GM23338 (cell line): Measurements from ENCODE around the gene IL12B. TPM values are rescaled to one million over a fixed set of nuclear protein-coding genes. Genes with fewer than 3 reads are reported as not detected.

Experiments
- ATAC-seq: fragments of 200-7000 bp; cut with Tn5 transposase; 3 replicates; pipeline ENCODE4 v1.9.1; 2020
- DNase-seq: peaks from one replicate; pipeline ENCODE4 v3.0.0-alpha.2; 2015; ENCODE audit warnings: low spot score
- H2AFZ ChIP-seq: fragments of 200-600 bp; sonication (generic); 2 replicates; pipeline ENCODE4 v1.8.0; 2016; ENCODE audit warnings: antibody characterized with exemption, mild to moderate bottlenecking, moderate library complexity
- H3F3A ChIP-seq: fragments of 200-600 bp; sonication (generic); replicated peaks from 2 replicates; pipeline ENCODE4 v1.8.0; 2017; ENCODE audit warnings: antibody characterized with exemption, mixed run types, low read depth
- H3K27ac ChIP-seq: fragments of 200-600 bp; sonication (generic); 2 replicates; pipeline ENCODE4 v1.6.1; 2016; ENCODE audit warnings: low read depth
- H3K27me3 ChIP-seq: fragments of 200-600 bp; sonication (generic); 2 replicates; pipeline ENCODE4 v1.8.0; 2016; ENCODE audit warnings: mild to moderate bottlenecking, mixed run types, moderate library complexity; ENCODE audit not compliant: insufficient read depth
- H3K36me3 ChIP-seq: fragments of 200-600 bp; sonication (generic); 2 replicates; pipeline ENCODE4 v1.8.0; 2016; ENCODE audit warnings: mild to moderate bottlenecking; ENCODE audit not compliant: insufficient read depth
- H3K4me1 ChIP-seq: fragments of 200-600 bp; sonication (generic); 2 replicates; pipeline ENCODE4 v1.8.0; 2016; ENCODE audit warnings: mild to moderate bottlenecking, moderate library complexity; ENCODE audit not compliant: insufficient read depth
- H3K4me2 ChIP-seq: fragments of 200-600 bp; sonication (generic); 2 replicates; pipeline ENCODE4 v1.7.1; 2017; ENCODE audit warnings: mixed run types
- H3K4me3 ChIP-seq: fragments of 200-600 bp; sonication (generic); 2 replicates; pipeline ENCODE4 v1.6.1; 2016; ENCODE audit warnings: mixed run types
- H3K79me2 ChIP-seq: fragments of 200-600 bp; sonication (generic); replicated peaks from 2 replicates; pipeline ENCODE4 v1.8.0; 2017; ENCODE audit warnings: mild to moderate bottlenecking; ENCODE audit not compliant: insufficient read depth
- H3K9me2 ChIP-seq: fragments of 200-600 bp; sonication (generic); 2 replicates; pipeline ENCODE4 v1.8.0; 2017; ENCODE audit not compliant: insufficient read depth
- H4K20me1 ChIP-seq: fragments of 200-600 bp; sonication (generic); replicated peaks from 2 replicates; pipeline ENCODE4 v1.8.0; 2017; ENCODE audit warnings: mild to moderate bottlenecking; ENCODE audit not compliant: insufficient read depth
- H3K27ac Mint-ChIP-seq: 2 replicates; pipeline ENCODE4 v1.8.0; 2020; ENCODE audit warnings: inconsistent platforms, mild to moderate bottlenecking, moderate library complexity, mixed read lengths
- H3K27me3 Mint-ChIP-seq: 3 replicates; pipeline ENCODE4 v1.8.0; 2022; ENCODE audit warnings: low read depth, mild to moderate bottlenecking, moderate library complexity, mixed read lengths, inconsistent platforms; ENCODE audit not compliant: insufficient read depth, poor library complexity
- H3K36me3 Mint-ChIP-seq: 3 replicates; pipeline ENCODE4 v1.8.0; 2021; ENCODE audit warnings: low read depth, mild to moderate bottlenecking, inconsistent platforms, moderate library complexity, mixed read lengths
- H3K4me1 Mint-ChIP-seq: 3 replicates; pipeline ENCODE4 v1.8.0; 2020; ENCODE audit warnings: mild to moderate bottlenecking, inconsistent platforms, mixed read lengths
- H3K4me3 Mint-ChIP-seq: 3 replicates; pipeline ENCODE4 v1.8.0; 2021; ENCODE audit warnings: moderate library complexity, mild to moderate bottlenecking, inconsistent platforms, mixed read lengths
- H3K9me3 Mint-ChIP-seq: 3 replicates; pipeline ENCODE4 v1.8.0; 2020; ENCODE audit warnings: moderate library complexity, mild to moderate bottlenecking, inconsistent platforms, mixed read lengths
- CTCF ChIP-seq, 2 experiments: fragments of 200-600 bp in 1 of 2; sonication (generic) in 1 of 2; conservative IDR thresholded peaks; 2 replicates each; pipeline versions ENCODE4 v1.5.1 to v1.6.1; 2016 to 2017; ENCODE audit warnings: antibody characterized with exemption in 2 of 2, low read depth in 2 of 2, mild to moderate bottlenecking in 2 of 2, moderate library complexity in 1 of 2
- EZH2phosphoT487 ChIP-seq: fragments of 200-600 bp; sonication (generic); IDR thresholded peaks from one replicate; pipeline ENCODE4 v1.8.1; 2018; ENCODE audit warnings: antibody characterized with exemption; ENCODE audit not compliant: unreplicated experiment
- JUNB ChIP-seq: IDR thresholded peaks from one replicate; pipeline ENCODE4 v1.6.1; 2016; ENCODE audit warnings: antibody characterized with exemption; ENCODE audit not compliant: unreplicated experiment
- POLR2AphosphoS5 ChIP-seq: IDR thresholded peaks from 2 replicates; pipeline ENCODE4 v1.6.1; 2016; ENCODE audit warnings: antibody characterized with exemption, low read depth
- STAT1 ChIP-seq: IDR thresholded peaks from one replicate; pipeline ENCODE4 v1.6.1; 2016; ENCODE audit warnings: antibody characterized with exemption; ENCODE audit not compliant: unreplicated experiment
- ZNF114 ChIP-seq: fragments of 250-450 bp; sonication (Bioruptor Pico); IDR thresholded peaks from 2 replicates; pipeline ENCODE4 v1.5.0; 2020; ENCODE audit warnings: mild to moderate bottlenecking, moderate library complexity
- polyA plus RNA-seq: library from polyadenylated mRNA; unstranded; fragments of >200 nt; fragmentation: Nextera tagmentation; extraction: Ambion mirVana; gene quantifications from 2 replicates; pipeline ENCODE4 v1.2.1, GENCODE V29; 2016
- total RNA-seq: library from RNA; depleted of rRNA; stranded (reverse); fragments of >200 nt; shearing (Covaris generic); gene quantifications from 2 replicates; pipeline ENCODE4 v1.2.3, GENCODE V29; 2014
- TF ChIP-seq, protein P1 (sequence below): IDR thresholded peaks from one replicate; pipeline ENCODE4 v1.6.1; 2018; ENCODE audit warnings: antibody characterized with exemption; ENCODE audit not compliant: unreplicated experiment
- TF ChIP-seq, protein P2 (sequence below): fragments of 250-450 bp; sonication (Bioruptor Pico); IDR thresholded peaks from 2 replicates; pipeline ENCODE4 v1.5.0; 2020; ENCODE audit warnings: mild to moderate bottlenecking, moderate library complexity

IL12B gene
- total and polyA plus RNA-seq, 2 experiments from 2014 or later: not detected

GRCh38 chr5:159336586-159336985 lies 6.3 kb upstream of the IL12B start:
- H3K27ac Mint-ChIP-seq: no peak overlapping the region
- peaks cover 5% of the 10 kb centered on the region for H3K27me3 Mint-ChIP-seq
- no peaks in the 10 kb centered on the region for H3K9me3 Mint-ChIP-seq
- no peak overlapping the region for H3K4me3 Mint-ChIP-seq
- ATAC-seq: no peak
- Histone ChIP-seq H3K27ac (no peak overlapping the region), H3K4me3 (no peak overlapping the region), H3K27me3 (no peaks in the 10 kb centered on the region), H4K20me1 (no peaks in the 10 kb centered on the region; the same call in 1 of the 2 replicates), H3K9me2 (no peaks in the 10 kb centered on the region; the same call in 1 of the 2 replicates), H3K36me3 (no peaks in the 10 kb centered on the region), H3K4me1 (no peaks in the 10 kb centered on the region), H3F3A (no peaks in the 10 kb centered on the region), H3K79me2 (no peaks in the 10 kb centered on the region), H3K4me2 (no peak overlapping the region), H2AFZ (no peak overlapping the region)
- H3K4me1 Mint-ChIP-seq: 0 out of 3 replicates have a peak, but pooled peaks cover 6% of the 10 kb centered on the region
- DNase-seq: no peak
- no peaks in the 10 kb centered on the region for H3K36me3 Mint-ChIP-seq
- TF ChIP-seq ZNF114 (CRISPR knock-in tag) (no peak), CTCF (conservative IDR thresholded peaks at IDR 0.05; ENCODE audit: low read depth in 2 of 2) (no peak), STAT1 (no peak), POLR2AphosphoS5 (no peak), EZH2phosphoT487 (no peak), JUNB (no peak)
- TF ChIP-seq, protein P1, sequence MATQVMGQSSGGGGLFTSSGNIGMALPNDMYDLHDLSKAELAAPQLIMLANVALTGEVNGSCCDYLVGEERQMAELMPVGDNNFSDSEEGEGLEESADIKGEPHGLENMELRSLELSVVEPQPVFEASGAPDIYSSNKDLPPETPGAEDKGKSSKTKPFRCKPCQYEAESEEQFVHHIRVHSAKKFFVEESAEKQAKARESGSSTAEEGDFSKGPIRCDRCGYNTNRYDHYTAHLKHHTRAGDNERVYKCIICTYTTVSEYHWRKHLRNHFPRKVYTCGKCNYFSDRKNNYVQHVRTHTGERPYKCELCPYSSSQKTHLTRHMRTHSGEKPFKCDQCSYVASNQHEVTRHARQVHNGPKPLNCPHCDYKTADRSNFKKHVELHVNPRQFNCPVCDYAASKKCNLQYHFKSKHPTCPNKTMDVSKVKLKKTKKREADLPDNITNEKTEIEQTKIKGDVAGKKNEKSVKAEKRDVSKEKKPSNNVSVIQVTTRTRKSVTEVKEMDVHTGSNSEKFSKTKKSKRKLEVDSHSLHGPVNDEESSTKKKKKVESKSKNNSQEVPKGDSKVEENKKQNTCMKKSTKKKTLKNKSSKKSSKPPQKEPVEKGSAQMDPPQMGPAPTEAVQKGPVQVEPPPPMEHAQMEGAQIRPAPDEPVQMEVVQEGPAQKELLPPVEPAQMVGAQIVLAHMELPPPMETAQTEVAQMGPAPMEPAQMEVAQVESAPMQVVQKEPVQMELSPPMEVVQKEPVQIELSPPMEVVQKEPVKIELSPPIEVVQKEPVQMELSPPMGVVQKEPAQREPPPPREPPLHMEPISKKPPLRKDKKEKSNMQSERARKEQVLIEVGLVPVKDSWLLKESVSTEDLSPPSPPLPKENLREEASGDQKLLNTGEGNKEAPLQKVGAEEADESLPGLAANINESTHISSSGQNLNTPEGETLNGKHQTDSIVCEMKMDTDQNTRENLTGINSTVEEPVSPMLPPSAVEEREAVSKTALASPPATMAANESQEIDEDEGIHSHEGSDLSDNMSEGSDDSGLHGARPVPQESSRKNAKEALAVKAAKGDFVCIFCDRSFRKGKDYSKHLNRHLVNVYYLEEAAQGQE: no peak
- TF ChIP-seq, protein P2, sequence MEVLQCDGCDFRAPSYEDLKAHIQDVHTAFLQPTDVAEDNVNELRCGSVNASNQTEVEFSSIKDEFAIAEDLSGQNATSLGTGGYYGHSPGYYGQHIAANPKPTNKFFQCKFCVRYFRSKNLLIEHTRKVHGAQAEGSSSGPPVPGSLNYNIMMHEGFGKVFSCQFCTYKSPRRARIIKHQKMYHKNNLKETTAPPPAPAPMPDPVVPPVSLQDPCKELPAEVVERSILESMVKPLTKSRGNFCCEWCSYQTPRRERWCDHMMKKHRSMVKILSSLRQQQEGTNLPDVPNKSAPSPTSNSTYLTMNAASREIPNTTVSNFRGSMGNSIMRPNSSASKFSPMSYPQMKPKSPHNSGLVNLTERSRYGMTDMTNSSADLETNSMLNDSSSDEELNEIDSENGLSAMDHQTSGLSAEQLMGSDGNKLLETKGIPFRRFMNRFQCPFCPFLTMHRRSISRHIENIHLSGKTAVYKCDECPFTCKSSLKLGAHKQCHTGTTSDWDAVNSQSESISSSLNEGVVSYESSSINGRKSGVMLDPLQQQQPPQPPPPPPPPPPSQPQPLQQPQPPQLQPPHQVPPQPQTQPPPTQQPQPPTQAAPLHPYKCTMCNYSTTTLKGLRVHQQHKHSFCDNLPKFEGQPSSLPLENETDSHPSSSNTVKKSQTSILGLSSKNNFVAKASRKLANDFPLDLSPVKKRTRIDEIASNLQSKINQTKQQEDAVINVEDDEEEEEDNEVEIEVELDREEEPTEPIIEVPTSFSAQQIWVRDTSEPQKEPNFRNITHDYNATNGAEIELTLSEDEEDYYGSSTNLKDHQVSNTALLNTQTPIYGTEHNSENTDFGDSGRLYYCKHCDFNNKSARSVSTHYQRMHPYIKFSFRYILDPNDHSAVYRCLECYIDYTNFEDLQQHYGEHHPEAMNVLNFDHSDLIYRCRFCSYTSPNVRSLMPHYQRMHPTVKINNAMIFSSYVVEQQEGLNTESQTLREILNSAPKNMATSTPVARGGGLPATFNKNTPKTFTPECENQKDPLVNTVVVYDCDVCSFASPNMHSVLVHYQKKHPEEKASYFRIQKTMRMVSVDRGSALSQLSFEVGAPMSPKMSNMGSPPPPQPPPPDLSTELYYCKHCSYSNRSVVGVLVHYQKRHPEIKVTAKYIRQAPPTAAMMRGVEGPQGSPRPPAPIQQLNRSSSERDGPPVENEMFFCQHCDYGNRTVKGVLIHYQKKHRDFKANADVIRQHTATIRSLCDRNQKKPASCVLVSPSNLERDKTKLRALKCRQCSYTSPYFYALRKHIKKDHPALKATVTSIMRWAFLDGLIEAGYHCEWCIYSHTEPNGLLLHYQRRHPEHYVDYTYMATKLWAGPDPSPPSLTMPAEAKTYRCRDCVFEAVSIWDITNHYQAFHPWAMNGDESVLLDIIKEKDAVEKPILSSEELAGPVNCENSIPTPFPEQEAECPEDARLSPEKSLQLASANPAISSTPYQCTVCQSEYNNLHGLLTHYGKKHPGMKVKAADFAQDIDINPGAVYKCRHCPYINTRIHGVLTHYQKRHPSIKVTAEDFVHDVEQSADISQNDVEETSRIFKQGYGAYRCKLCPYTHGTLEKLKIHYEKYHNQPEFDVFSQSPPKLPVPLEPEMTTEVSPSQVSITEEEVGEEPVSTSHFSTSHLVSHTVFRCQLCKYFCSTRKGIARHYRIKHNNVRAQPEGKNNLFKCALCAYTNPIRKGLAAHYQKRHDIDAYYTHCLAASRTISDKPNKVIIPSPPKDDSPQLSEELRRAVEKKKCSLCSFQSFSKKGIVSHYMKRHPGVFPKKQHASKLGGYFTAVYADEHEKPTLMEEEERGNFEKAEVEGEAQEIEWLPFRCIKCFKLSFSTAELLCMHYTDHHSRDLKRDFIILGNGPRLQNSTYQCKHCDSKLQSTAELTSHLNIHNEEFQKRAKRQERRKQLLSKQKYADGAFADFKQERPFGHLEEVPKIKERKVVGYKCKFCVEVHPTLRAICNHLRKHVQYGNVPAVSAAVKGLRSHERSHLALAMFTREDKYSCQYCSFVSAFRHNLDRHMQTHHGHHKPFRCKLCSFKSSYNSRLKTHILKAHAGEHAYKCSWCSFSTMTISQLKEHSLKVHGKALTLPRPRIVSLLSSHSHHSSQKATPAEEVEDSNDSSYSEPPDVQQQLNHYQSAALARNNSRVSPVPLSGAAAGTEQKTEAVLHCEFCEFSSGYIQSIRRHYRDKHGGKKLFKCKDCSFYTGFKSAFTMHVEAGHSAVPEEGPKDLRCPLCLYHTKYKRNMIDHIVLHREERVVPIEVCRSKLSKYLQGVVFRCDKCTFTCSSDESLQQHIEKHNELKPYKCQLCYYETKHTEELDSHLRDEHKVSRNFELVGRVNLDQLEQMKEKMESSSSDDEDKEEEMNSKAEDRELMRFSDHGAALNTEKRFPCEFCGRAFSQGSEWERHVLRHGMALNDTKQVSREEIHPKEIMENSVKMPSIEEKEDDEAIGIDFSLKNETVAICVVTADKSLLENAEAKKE (CRISPR knock-in tag): no peak
